Mesodermal cell (in vitro differentiated cells): ENCODE results near the gene HSD11B2.

ENCODE experiments used
- H3K27ac ChIP-seq: 2 replicates; pipeline ENCODE4 v1.7.0; 2013; ENCODE audit warnings: mild to moderate bottlenecking, low read depth, low read length, moderate library complexity; ENCODE audit not compliant: severe bottlenecking
- H3K36me3 ChIP-seq: 2 replicates; pipeline ENCODE4 v1.7.1; 2013; ENCODE audit warnings: mild to moderate bottlenecking, low read length, moderate library complexity; ENCODE audit not compliant: control insufficient read depth, insufficient read depth
- H3K4me1 ChIP-seq: one replicate; pipeline ENCODE4 v1.7.1; 2013; ENCODE audit warnings: mild to moderate bottlenecking, low read length; ENCODE audit not compliant: insufficient read depth, control insufficient read depth, poor library complexity, severe bottlenecking
- H3K4me3 ChIP-seq: 2 replicates; pipeline ENCODE4 v1.7.0; 2013; ENCODE audit warnings: low read length, control low read depth, mild to moderate bottlenecking; ENCODE audit not compliant: insufficient read depth, poor library complexity, severe bottlenecking; ENCODE audit errors: extremely low read depth
- H3K9me3 ChIP-seq: 2 replicates; pipeline ENCODE4 v1.7.1; 2013; ENCODE audit warnings: mild to moderate bottlenecking, low read length, moderate library complexity; ENCODE audit not compliant: control insufficient read depth
- WGBS, 2 experiments: methylation state at CpG; one replicate each; pipeline ENCODE4 v1.1.5; 2013; ENCODE audit warnings: missing lambda C conversion rate in 2 of 2; ENCODE audit not compliant: insufficient coverage in 2 of 2; 5-methylcytosine and 5-hydroxymethylcytosine counted together

Gene HSD11B2

GRCh38 chr16:67463691-67464090, 32.8 kb downstream of the HSD11B2 start:
- Histone ChIP-seq H3K27ac (no peak overlapping the region), H3K4me3 (no peak overlapping the region), H3K9me3 (no peaks in the 10 kb centered on the region), H3K36me3 (peaks cover 22% of the 10 kb centered on the region), H3K4me1 (peaks cover 11% of the 10 kb centered on the region)
- WGBS, 2 experiments, result 82 to 91% methylated on average over 3 of the region's 4 CpGs

GRCh38 chr16:67464565-67464964, 33.6 kb downstream of the HSD11B2 start:
- H3K4me1 ChIP-seq, result peaks cover 8% of the 10 kb centered on the region
- no peaks in the 10 kb centered on the region for H3K9me3 ChIP-seq
- H3K27ac ChIP-seq, result no peak overlapping the region
- no peak overlapping the region for H3K4me3 ChIP-seq
- H3K36me3 ChIP-seq, result peaks cover 22% of the 10 kb centered on the region
- WGBS, 2 experiments, result 89 to 100% methylated on average over 2 of the region's 2 CpGs

GRCh38 chr16:67466581-67466980, 35.7 kb downstream of the HSD11B2 start:
- no peak overlapping the region for H3K27ac ChIP-seq
- H3K4me3 ChIP-seq, result no peak overlapping the region
- H3K36me3 ChIP-seq, result peaks cover 7% of the 10 kb centered on the region
- 93 to 94% methylated on average over 5 to 6 of the region's 6 CpGs for WGBS, 2 experiments
- H3K4me1 ChIP-seq, result peaks cover 5% of the 10 kb centered on the region
- H3K9me3 ChIP-seq, result no peaks in the 10 kb centered on the region

- Histone ChIP-seq H3K9me3 (no peaks in the 10 kb centered on the region), H3K4me3 (no peak overlapping the region), H3K27ac (no peak overlapping the region), H3K36me3 (no peaks in the 10 kb centered on the region), H3K4me1 (peaks cover 5% of the 10 kb centered on the region)
- 89 to 95% methylated on average over 3 to 4 of the region's 5 CpGs for WGBS, 2 experiments
These were observed 37.8 kb downstream of the HSD11B2 start for GRCh38 chr16:67468731-67469130.

- no peak overlapping the region for H3K27ac ChIP-seq
- 92 to 93% methylated on average over 7 of the region's 7 CpGs for WGBS, 2 experiments
- peaks cover 3% of the 10 kb centered on the region for H3K4me1 ChIP-seq
These were observed 39.4 kb downstream of the HSD11B2 start for GRCh38 chr16:67470359-67470758.

GRCh38 chr16:67471758-67472384, 41.0 kb downstream of the HSD11B2 start:
- no peaks in the 10 kb centered on the region for H3K9me3 ChIP-seq
- 85 to 90% methylated on average over 4 to 5 of the region's 6 CpGs for whole genome bisulfite sequencing, 2 experiments
- peaks cover 10% of the 10 kb centered on the region for H3K36me3 ChIP-seq
- no peak overlapping the region for H3K4me3 ChIP-seq
- H3K27ac ChIP-seq, result no peak overlapping the region
- no peaks in the 10 kb centered on the region for H3K4me1 ChIP-seq

More at GRCh38 chr16:67470359-67470758, 39.4 kb downstream of the HSD11B2 start:
- Histone ChIP-seq H3K36me3 (peaks cover 5% of the 10 kb centered on the region), H3K4me3 (no peak overlapping the region), H3K9me3 (no peaks in the 10 kb centered on the region)

GRCh38 chr16:67474551-67475455, 43.9 kb downstream of the HSD11B2 start:
- H3K27ac ChIP-seq, result no peak overlapping the region
- peaks cover 10% of the 10 kb centered on the region for H3K36me3 ChIP-seq
- WGBS, 2 experiments, result 88 to 95% methylated on average over 8 to 10 of the region's 11 CpGs
- no peak overlapping the region for H3K4me3 ChIP-seq
- peaks cover 2% of the 10 kb centered on the region for H3K4me1 ChIP-seq
- no peaks in the 10 kb centered on the region for H3K9me3 ChIP-seq

GRCh38 chr16:67477960-67478554, 47.1 kb downstream of the HSD11B2 start:
- 97 to 100% methylated on average over 5 of the region's 8 CpGs for WGBS, 2 experiments
- H3K27ac ChIP-seq, result no peak overlapping the region
- H3K4me3 ChIP-seq, result no peak overlapping the region
- peaks cover 10% of the 10 kb centered on the region for H3K36me3 ChIP-seq
- no peaks in the 10 kb centered on the region for H3K9me3 ChIP-seq
- H3K4me1 ChIP-seq, result peaks cover 14% of the 10 kb centered on the region

- H3K4me3 ChIP-seq, result peak within 1 kb of the TSS; percentile 82
- H3K9me3 ChIP-seq, result no peaks in the 10 kb centered on the region
- peak within 1 kb of the TSS; percentile 95 for H3K27ac ChIP-seq
- 0% methylated on average over 49 to 53 of the region's 57 CpGs for WGBS, 2 experiments
- peaks cover 19% of the 10 kb centered on the region for H3K4me1 ChIP-seq
- H3K36me3 ChIP-seq, result no peaks in the 10 kb centered on the region
These were observed 50.1 kb downstream of the HSD11B2 start, which contains the start of gene ATP6V0D1 for GRCh38 chr16:67480833-67481560. Gene ATP6V0D1, minus strand, starts transcription at chr16:67481157. Its CDS starts 71 bp downstream, at chr16:67481086.

GRCh38 chr16:67481561-67482232, 50.8 kb downstream of the HSD11B2 start:
- Histone ChIP-seq H3K4me1 (peaks cover 23% of the 10 kb centered on the region), H3K9me3 (no peaks in the 10 kb centered on the region), H3K36me3 (no peaks in the 10 kb centered on the region), H3K27ac (peak overlapping the region; percentile 66), H3K4me3 (peak overlapping the region; percentile 82)
- WGBS, 2 experiments, result 80 to 90% methylated on average over 10 to 12 of the region's 17 CpGs
